Spleen (tissue), 7 donors: ENCODE measurements around the gene MPZL3.

Source experiments
- POLR2A ChIP-seq, 3 donors: fragments of 450-650 bp; IDR thresholded peaks; one replicate each; pipeline ENCODE4 v1.5.1; 2017; ENCODE audit warnings: antibody characterized with exemption in 3 of 3, mild to moderate bottlenecking in 1 of 3
- TF ChIP-seq, protein P1 (sequence below), 11 experiments: fragments of 200-600 bp in 7 of 11; fragments of 450-650 bp in 4 of 11; sonication (generic) in 4 of 11; IDR thresholded peaks in 8 of 11; conservative IDR thresholded peaks in 3 of 11; 1 replicate in 7 of 11; 2 replicates in 4 of 11; pipeline versions ENCODE4 v1.4.0 to v1.8.0; 2016 to 2021; ENCODE audit warnings: antibody characterized with exemption in 11 of 11, inconsistent platforms in 4 of 11, mild to moderate bottlenecking in 1 of 11
- donor health status: DM: no; HTN: no; CAD: no; lungs with moderate emphysema.
- donor health status: DM: no; HTN: no; CAD: no.
- donor health status: DM: no; HTN: no; CAD: no.

GRCh38 chr11:118243993-118244762 is 8.0 kb downstream of the MPZL3 start:
- TF ChIP-seq, protein P1, sequence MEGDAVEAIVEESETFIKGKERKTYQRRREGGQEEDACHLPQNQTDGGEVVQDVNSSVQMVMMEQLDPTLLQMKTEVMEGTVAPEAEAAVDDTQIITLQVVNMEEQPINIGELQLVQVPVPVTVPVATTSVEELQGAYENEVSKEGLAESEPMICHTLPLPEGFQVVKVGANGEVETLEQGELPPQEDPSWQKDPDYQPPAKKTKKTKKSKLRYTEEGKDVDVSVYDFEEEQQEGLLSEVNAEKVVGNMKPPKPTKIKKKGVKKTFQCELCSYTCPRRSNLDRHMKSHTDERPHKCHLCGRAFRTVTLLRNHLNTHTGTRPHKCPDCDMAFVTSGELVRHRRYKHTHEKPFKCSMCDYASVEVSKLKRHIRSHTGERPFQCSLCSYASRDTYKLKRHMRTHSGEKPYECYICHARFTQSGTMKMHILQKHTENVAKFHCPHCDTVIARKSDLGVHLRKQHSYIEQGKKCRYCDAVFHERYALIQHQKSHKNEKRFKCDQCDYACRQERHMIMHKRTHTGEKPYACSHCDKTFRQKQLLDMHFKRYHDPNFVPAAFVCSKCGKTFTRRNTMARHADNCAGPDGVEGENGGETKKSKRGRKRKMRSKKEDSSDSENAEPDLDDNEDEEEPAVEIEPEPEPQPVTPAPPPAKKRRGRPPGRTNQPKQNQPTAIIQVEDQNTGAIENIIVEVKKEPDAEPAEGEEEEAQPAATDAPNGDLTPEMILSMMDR (IDR thresholded peaks at IDR 0.05 in 8 of 11, conservative IDR thresholded peaks at IDR 0.05 in 3 of 11): no peak
- TF ChIP-seq POLR2A (IDR thresholded peaks at IDR 0.05): no peak
